KG1 (cell line): ENCODE measurements around the gene MACF1.
"Not testable (repeated sequence)": the region's sequence is repeated elsewhere in the genome, so short reads cannot be mapped to it uniquely, and the experiment has no call there.

ENCODE experiments used
- DNase-seq: peaks from one replicate; lab custom pipeline; 2025; lab: John Stamatoyannopoulos, UW

MACF1 gene

GRCh38 chr1:39177706-39178105 lies 26.8 kb upstream of the MACF1 start:
- DNase-seq = no peak

- no peak for DNase-seq
Observed at GRCh38 chr1:39178541-39179431, 25.7 kb upstream of the MACF1 start.

DNA sequence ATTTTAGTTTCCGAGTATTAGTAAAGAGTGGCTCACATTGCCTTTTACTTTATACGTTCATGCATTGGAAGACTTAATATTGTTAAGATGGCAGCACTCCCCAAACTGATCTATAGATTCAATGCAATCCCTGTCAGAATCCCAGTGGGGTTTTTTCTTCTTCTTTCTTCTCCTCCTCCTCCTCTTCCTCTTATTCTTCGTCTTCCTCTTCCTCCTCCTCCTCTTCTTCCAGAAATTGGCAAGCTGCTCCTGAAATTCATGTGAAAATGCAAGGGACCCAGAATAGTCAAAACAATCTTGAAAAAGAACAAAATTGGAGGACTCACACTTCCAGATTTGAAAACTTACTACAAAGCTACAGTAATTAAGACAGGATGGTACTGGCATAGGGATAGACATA lies 23.2 kb upstream of the MACF1 start:
- DNase-seq = no peak

DNA sequence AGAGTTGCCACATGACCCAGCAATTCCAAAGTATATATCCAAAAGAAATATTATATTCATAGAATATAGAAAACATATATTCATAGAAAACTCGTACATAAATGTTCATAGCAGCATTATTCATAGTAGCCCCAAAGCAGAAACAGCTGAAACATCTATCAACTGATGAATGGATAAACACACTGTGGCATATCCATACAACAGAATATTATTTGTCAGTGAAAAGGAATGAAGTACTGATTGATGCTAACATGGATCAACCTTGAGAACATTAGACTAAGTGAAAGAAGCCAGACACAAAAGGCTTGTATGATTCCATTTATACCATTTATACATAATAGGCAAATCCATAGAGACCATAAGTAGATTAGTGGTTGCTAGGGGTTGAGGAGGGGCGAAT lies 21.7 kb upstream of the MACF1 start:
- DNase-seq = no peak

DNA sequence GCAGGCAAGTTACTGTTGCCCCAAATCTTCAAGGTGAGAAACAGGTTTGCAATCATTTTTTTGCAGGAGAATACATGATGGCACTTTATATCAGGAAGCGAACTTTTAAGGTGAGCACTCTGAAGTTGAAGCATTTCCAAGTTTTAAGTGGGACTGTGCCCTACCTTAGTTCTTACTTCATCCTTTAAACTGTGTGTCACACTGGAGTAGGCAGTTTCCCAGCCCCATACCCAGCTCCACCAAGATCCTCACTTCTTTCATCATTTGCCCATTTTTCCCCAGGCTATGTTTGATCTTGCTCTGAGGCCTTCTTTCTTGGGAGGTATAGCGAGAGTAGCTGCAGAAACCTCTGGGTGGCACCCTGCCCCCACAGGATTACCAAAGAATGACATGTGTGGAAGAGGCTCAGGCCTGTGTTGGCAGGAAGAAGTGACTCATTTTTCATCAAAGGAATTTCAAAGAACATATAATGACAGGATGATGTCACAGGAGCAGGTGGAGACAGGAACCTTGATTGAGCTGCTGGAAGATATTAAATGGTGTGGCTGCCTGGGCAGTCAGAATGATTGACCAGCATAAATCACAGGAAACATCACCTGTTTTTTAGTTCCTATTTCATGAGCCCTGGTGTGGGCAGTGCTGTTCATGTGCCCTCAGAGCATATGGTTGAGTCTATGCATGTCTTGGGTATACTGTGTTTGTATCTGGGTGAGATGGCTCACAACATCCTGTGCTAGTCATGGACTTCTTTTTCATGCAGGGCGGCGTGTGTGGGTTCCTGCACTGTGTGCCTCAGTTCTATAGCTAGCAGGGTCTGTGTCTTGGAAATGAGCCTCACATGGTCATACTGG lies 20.8 kb upstream of the MACF1 start:
- peak; percentile 51 for DNase-seq

DNA sequence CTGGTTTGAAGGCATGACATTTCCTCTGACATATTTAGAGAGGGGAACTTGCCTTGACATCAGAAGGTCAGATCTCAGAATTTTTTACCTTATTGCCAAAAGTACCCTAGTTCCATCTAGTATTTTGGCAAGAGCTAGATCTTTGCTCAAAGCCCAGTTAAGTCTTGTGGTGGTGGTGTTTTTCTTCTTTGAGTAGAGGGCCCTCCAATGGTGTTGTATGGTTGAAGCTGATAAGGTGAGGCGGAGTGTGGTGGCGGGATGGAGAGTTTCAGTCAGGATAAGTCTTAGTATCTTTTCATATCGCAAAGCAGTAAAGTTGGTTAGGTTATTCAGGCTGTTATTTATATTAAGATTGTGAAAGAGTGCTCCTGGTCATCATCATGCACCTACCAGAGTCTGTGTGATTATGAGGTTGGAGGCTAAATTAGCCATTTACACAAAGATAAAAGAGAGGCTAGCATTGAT lies 20.1 kb upstream of the MACF1 start:
- no peak for DNase-seq

DNA sequence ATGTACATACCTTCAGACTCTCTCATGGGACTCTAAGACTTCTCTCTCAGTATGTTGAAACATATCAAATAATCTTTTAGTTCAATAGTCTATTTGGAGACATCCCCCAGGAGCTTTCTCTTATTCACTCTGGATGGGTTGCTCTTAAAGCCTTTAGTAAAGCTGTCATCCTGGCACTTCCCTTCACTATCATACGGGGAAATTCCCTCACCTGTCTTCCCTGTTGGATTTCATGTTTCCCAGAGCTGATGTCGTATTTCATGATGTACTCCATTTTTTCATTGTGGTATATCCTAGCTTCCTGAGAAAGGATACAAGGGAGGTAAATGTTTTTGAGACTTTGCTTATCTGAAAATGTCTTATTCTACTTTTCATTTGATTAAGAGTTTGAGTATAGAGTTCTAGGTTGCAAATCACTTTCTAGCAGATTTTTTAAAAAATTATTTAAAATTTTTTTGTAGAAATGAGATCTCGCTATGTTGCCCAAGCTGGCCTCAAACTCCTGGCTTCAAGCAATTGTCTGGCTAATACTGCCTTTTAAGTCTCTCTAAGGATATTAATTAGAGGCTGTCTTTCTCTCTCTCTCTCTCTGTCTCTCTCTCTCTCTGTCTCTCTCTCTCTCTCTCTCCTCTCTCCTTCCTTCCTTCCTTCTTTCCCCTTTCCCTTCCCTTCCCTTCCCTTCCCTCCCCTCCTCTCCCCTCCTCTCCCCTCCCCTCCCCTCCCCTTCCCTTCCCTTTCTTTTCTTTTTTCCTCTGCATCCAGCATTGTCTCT lies 17.0 kb upstream of the MACF1 start:
- DNase-seq = no peak

DNA sequence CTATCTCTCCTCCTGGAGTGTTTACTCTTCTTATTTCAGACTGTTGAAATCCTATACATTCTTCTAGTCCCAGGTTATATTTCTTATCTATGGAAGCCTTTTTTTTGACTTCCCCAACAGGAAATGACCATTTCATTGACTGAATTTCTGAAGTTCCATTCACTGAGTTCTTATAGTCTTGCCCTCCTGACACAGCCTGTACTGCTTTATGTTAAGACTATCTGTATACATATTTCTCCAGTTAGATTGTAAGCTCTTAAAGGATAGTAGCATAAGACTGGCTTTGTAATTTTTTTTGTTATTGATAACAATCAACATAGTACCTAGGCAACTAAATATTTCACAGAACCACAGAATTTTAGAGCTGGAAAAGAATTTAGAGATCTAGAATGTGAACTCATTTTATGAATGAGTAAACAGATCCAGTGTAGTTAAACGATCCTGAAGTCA lies 14.9 kb upstream of the MACF1 start:
- DNase-seq = no peak

GRCh38 chr1:39190096-39190495 lies 14.4 kb upstream of the MACF1 start:
- no peak for DNase-seq

GRCh38 chr1:39194398-39195051 lies 10.0 kb upstream of the MACF1 start:
- no peak for DNase-seq

- no peak for DNase-seq
Observed at GRCh38 chr1:39195166-39196111, 9.1 kb upstream of the MACF1 start.

- DNase-seq = peak; percentile 61
Observed at GRCh38 chr1:39196244-39197215, 8.0 kb upstream of the MACF1 start.

- DNase-seq = no peak
Observed at GRCh38 chr1:39199593-39199992, 4.9 kb upstream of the MACF1 start.

GRCh38 chr1:39205102-39205780 lies 746 bp downstream of the MACF1 start:
- DNase-seq = peak; percentile 52

DNA sequence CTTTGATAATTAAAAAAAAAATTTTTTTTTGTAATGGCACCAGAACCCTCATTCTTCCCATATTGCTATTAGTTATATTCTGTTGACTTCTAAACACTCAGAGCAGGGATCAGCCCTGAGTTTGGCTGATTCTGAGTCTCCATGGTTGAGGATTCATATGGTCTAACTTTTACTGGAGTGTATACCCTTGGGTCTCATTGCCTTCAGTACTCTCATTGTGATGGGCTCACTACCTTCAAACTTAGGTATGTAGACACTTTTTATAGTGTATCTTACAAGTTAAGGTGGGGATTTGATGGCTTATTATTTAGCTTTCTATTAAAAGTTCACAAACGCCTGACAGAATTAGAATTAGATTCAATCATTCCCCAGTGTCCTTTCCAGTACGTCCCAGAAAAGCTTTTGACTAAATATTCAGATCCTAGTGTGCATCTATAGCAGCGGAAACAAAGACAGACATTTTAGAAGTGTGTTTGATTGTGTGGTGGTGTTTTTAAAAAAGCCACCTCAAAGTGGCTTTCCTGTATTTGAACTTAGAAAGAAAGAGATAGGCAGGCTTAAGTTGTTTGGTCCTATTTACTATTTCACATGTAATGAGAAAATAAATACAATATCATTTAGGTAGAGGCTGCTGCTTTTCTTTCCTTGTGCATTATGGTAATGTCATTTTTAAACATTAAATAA lies 1.4 kb downstream of the MACF1 start:
- DNase-seq = peak; percentile 32

DNA sequence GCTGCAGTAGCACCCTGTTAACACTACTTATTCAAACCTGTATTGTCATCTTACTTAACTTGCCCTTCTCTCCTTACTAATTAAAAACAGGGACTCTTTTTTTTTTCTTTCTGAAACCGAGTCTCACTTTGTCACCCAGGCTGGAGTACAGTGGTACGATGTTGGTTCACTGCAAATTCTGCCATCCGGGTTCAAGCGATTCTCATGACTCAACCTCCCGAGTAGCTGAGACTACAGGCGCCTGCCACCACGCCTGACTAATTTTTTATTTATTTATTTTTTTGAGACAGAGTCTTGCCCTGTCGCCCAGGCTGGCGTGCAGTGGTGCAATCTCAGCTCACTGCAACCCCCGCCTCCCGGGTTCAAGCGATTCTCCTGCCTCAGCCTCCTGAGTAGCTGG lies 3.9 kb downstream of the MACF1 start:
- DNase-seq = not testable (repeated sequence)

GRCh38 chr1:39210649-39211048 lies 6.2 kb downstream of the MACF1 start:
- no peak for DNase-seq

- DNase-seq = no peak
Observed at GRCh38 chr1:39212499-39212898, 8.0 kb downstream of the MACF1 start.
